ENCODE data around the gene ZNF805. TPM values are rescaled to one million over a fixed set of nuclear protein-coding genes. Genes with fewer than 3 reads are reported as not detected.
"Not testable (repeated sequence)": the region's sequence is repeated elsewhere in the genome, so short reads cannot be mapped to it uniquely, and the experiment has no call there.

Gene ZNF805
- total and polyA plus RNA-seq, 11 donors: 0.80 to 15.3 (median 10.2) TPM

GRCh38 chr19:57245959-57246358 is 5.5 kb downstream of the ZNF805 start:
- Histone ChIP-seq H3K4me3 (no peak overlapping the region), H3K9me3 (no peaks in the 10 kb centered on the region), H3K27me3 (no peaks in the 10 kb centered on the region), H3K36me3 (peaks cover 0 to 75% (median 66%) of the 10 kb centered on the region in 9 donors), H3K27ac (no peak overlapping the region), H3K4me1 (peaks cover 0 to 26% (median 15%) of the 10 kb centered on the region in 12 donors)
- DNase-seq: no peak
- no peak for TF ChIP-seq POLR2A (IDR thresholded peaks at IDR 0.05)
- TF ChIP-seq, protein P1, sequence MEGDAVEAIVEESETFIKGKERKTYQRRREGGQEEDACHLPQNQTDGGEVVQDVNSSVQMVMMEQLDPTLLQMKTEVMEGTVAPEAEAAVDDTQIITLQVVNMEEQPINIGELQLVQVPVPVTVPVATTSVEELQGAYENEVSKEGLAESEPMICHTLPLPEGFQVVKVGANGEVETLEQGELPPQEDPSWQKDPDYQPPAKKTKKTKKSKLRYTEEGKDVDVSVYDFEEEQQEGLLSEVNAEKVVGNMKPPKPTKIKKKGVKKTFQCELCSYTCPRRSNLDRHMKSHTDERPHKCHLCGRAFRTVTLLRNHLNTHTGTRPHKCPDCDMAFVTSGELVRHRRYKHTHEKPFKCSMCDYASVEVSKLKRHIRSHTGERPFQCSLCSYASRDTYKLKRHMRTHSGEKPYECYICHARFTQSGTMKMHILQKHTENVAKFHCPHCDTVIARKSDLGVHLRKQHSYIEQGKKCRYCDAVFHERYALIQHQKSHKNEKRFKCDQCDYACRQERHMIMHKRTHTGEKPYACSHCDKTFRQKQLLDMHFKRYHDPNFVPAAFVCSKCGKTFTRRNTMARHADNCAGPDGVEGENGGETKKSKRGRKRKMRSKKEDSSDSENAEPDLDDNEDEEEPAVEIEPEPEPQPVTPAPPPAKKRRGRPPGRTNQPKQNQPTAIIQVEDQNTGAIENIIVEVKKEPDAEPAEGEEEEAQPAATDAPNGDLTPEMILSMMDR (IDR thresholded peaks at IDR 0.05): no peak
- 83 to 92% (median 86%) methylated on average over 6 of the region's 6 CpGs for whole genome bisulfite sequencing, 4 donors
- intact Hi-C loops (cut with DNase I): loop anchor here in 1 of 10 donors (10.0 kb wide), 1 partner anchor 141 kb away; no protein-coding TSS in a partner anchor
- ATAC-seq: no peak

DNA sequence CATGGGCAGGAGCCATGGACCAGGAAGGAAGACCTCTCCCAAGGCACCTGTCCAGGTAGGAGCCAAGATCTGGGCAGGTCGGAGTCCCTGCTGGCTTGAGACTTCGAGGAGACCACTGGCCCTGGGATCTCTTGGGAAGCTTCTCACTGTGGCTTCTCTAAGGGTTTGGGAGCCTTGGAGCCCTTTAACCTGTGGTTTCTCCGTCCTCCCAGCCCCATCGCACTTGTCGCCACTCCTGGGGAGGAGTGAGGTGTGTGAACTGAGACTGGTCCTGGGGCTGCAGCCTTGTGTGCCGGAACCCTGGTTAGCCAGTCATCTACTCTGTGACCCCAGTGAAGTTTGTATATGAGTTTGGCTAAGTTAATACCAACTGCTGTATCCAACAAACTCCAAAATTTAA is 8.2 kb downstream of the ZNF805 start:
- intact Hi-C loops (cut with DNase I): loop anchor here in 1 of 10 donors (10.0 kb wide), 1 partner anchor 144 kb away; no protein-coding TSS in a partner anchor
- Histone ChIP-seq H3K4me1 (peaks cover 0 to 1% (median 0%) of the 10 kb centered on the region in 12 donors), H3K4me3 (no peak overlapping the region), H3K9me3 (no peaks in the 10 kb centered on the region), H3K27me3 (no peaks in the 10 kb centered on the region), H3K27ac (no peak overlapping the region), H3K36me3 (peaks cover 0 to 94% (median 92%) of the 10 kb centered on the region in 9 donors)
- DNase-seq (no peak), ATAC-seq (no peak)
- no peak for TF ChIP-seq POLR2A (IDR thresholded peaks at IDR 0.05)
- TF ChIP-seq, protein P1 (IDR thresholded peaks at IDR 0.05): no peak
- 81 to 90% (median 87%) methylated on average over 4 to 6 of the region's 6 CpGs for WGBS, 4 donors

GRCh38 chr19:57249329-57249728 is 8.9 kb downstream of the ZNF805 start:
- intact Hi-C loops (cut with DNase I): loop anchor here in 1 of 10 donors (10.0 kb wide), 1 partner anchor 145 kb away; no protein-coding TSS in a partner anchor
- Histone ChIP-seq H3K36me3 (peaks cover 0 to 95% (median 92%) of the 10 kb centered on the region in 9 donors), H3K27me3 (no peaks in the 10 kb centered on the region), H3K9me3 (peaks cover 0 to 3% (median 0%) of the 10 kb centered on the region in 12 donors), H3K4me1 (no peaks in the 10 kb centered on the region), H3K4me3 (no peak overlapping the region), H3K27ac (no peak overlapping the region)
- ATAC-seq (no peak), DNase-seq (no peak)
- WGBS, 4 donors: 59 to 87% (median 81%) methylated on average over 1 of the region's 1 CpG
- no peak for TF ChIP-seq POLR2A (IDR thresholded peaks at IDR 0.05)
- TF ChIP-seq, protein P1 (IDR thresholded peaks at IDR 0.05): no peak

DNA sequence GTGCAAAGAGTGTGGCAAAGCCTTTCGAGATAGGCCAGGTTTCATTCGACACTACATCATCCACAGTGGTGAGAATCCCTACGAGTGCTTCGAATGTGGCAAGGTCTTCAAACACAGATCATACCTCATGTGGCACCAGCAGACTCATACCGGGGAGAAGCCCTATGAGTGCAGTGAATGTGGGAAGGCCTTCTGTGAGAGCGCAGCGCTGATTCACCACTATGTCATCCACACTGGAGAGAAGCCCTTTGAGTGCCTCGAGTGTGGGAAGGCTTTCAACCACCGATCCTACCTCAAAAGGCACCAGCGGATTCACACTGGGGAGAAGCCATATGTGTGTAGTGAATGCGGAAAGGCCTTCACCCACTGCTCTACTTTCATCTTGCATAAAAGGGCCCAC is 13.3 kb downstream of the ZNF805 start:
- H3K9me3 ChIP-seq; H3K27ac ChIP-seq; intact Hi-C loops (cut with DNase I); ATAC-seq; H3K4me3 ChIP-seq; H3K27me3 ChIP-seq; H3K4me1 ChIP-seq; DNase-seq: not testable (repeated sequence)
- WGBS, 4 donors: 94 to 97% (median 96%) methylated on average over 11 of the region's 11 CpGs
- H3K36me3 ChIP-seq: peaks cover 0 to 85% (median 71%) of the 10 kb centered on the region in 9 donors

- Histone ChIP-seq H3K27me3 (no peaks in the 10 kb centered on the region), H3K4me3 (no peak overlapping the region), H3K4me1 (no peaks in the 10 kb centered on the region), H3K36me3 (peaks cover 0 to 36% (median 16%) of the 10 kb centered on the region in 9 donors), H3K9me3 (no peaks in the 10 kb centered on the region), H3K27ac (no peak overlapping the region)
- 87 to 93% (median 88%) methylated on average over 3 of the region's 3 CpGs for WGBS, 4 donors
- TF ChIP-seq POLR2A (IDR thresholded peaks at IDR 0.05): no peak
- TF ChIP-seq, protein P1 (IDR thresholded peaks at IDR 0.05): no peak
- ATAC-seq (no peak), DNase-seq (no peak)
- intact Hi-C loops (cut with DNase I): no loop called here
These were observed 21.6 kb downstream of the ZNF805 start for GRCh38 chr19:57262044-57262443.

Data from heart left ventricle (tissue), 16 donors.